ENCODE data around the gene DCP1A.

DCP1A gene

GRCh38 chr3:53278667-53279066 is 68.7 kb downstream of the DCP1A start:
- Histone ChIP-seq H3K9me2 (replicated peaks; ENCODE audit: insufficient read depth, low read length) (no peaks in the 10 kb centered on the region), H3K36me3 (ENCODE audit: low read length) (no peaks in the 10 kb centered on the region), H3F3A (ENCODE audit: insufficient read depth) (no peaks in the 10 kb centered on the region), H3K9me3 (ENCODE audit: insufficient read depth, low read length) (no peaks in the 10 kb centered on the region), H3K27ac (ENCODE audit: low read depth, low read length) (no peak overlapping the region), H3K9ac (ENCODE audit: low read length) (no peak overlapping the region), H2AFZ (ENCODE audit: low read depth, low read length, severe bottlenecking) (no peak overlapping the region), H3K4me2 (ENCODE audit: low read depth, low read length, poor library complexity, severe bottlenecking) (no peak overlapping the region), H4K20me1 (ENCODE audit: low read depth, low read length) (no peaks in the 10 kb centered on the region), H3K27me3 (ENCODE audit: low read length) (no peaks in the 10 kb centered on the region), H3K4me3 (ENCODE audit: insufficient read depth, low read length, poor library complexity, severe bottlenecking) (no peak overlapping the region), H3K79me2 (ENCODE audit: insufficient read depth, low read length) (no peaks in the 10 kb centered on the region)
- no peak for TF ChIP-seq EZH2phosphoT487 (conservative IDR thresholded peaks at IDR 0.05; ENCODE audit: low read length)

DNA sequence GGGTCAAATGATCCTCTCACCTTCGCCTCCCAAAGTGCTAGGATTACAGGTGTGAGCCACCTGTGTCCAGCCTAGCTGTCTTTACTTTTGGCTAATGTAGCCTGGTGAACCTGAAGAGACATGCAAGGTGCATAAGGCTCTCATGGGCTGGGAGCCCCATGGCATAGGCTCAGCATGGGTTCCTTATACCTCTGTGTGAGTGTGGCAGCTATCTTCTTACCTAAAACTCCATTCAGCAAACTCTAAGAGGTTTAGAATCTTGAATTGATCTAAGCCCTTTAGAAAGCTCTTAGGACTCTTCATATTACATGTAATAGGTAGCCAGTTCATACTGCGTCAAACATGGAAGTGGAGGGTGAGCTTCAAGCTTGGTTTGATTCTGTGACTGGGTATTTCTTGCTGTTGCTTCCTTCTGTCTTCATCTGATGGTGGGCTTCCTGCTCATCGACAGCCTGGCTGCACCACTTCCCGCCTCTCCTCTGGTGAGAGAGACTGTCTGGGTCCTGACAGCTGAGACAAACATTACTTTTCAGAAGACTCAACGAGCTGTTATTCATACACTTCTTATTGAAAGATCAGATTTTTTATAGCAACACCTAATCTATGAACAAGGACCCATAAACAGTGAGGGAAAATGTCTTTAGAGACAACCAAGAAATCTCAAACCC is 72.3 kb downstream of the DCP1A start:
- no peaks in the 10 kb centered on the region for H3K79me2 ChIP-seq (ENCODE audit: insufficient read depth, low read length)
- H3K27me3 ChIP-seq (ENCODE audit: low read length): no peaks in the 10 kb centered on the region
- TF ChIP-seq EZH2phosphoT487 (conservative IDR thresholded peaks at IDR 0.05; ENCODE audit: low read length): no peak
- TF ChIP-seq CTCF (IDR thresholded peaks at IDR 0.05; ENCODE audit: insufficient read depth, low read length, poor library complexity, severe bottlenecking): no peak
- H3K4me3 ChIP-seq (ENCODE audit: insufficient read depth, low read length, poor library complexity, severe bottlenecking): no peak overlapping the region
- H3K27ac ChIP-seq (ENCODE audit: low read depth, low read length): no peak overlapping the region
- H2AFZ ChIP-seq (ENCODE audit: low read depth, low read length, severe bottlenecking): no peak overlapping the region
- H3K9me3 ChIP-seq (ENCODE audit: insufficient read depth, low read length): no peaks in the 10 kb centered on the region
- H3F3A ChIP-seq (ENCODE audit: insufficient read depth): no peaks in the 10 kb centered on the region
- no peaks in the 10 kb centered on the region for H3K36me3 ChIP-seq (ENCODE audit: low read length)
- H4K20me1 ChIP-seq (ENCODE audit: low read depth, low read length): no peaks in the 10 kb centered on the region
- no peak overlapping the region for H3K9ac ChIP-seq (ENCODE audit: low read length)
- no peak overlapping the region for H3K4me2 ChIP-seq (ENCODE audit: low read depth, low read length, poor library complexity, severe bottlenecking)
- no peaks in the 10 kb centered on the region for H3K9me2 ChIP-seq (replicated peaks; ENCODE audit: insufficient read depth, low read length)

DNA sequence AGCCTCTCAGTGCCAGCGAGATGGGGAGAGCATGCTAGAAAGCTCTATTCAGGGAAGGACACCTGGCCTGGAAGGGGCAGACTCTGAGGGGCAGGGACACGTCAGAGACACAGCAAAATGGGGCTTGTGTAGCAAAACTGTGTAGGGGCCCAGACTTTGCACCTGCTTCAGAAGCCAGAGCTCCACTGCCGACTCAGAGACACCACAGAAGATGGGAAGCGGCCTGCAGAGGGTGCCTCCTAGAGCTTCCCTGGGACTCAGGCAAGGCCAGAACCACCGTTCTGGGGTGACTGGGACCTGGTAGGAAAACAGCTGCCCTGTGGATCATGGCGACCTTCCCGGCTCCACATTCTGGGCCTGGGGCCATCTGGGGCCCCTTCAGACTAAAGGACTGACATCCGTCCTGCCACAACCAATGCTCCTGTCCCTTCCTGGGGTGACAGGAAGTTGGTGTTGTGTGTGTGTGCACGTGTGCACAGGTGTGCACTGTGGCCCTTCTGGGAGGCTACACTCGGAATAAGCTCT is 74.1 kb downstream of the DCP1A start:
- Histone ChIP-seq H3K9me2 (replicated peaks; ENCODE audit: insufficient read depth, low read length) (no peaks in the 10 kb centered on the region), H3K4me3 (ENCODE audit: insufficient read depth, low read length, poor library complexity, severe bottlenecking) (no peak overlapping the region), H3F3A (ENCODE audit: insufficient read depth) (no peaks in the 10 kb centered on the region), H3K27me3 (ENCODE audit: low read length) (no peaks in the 10 kb centered on the region), H3K9ac (ENCODE audit: low read length) (no peak overlapping the region), H3K9me3 (ENCODE audit: insufficient read depth, low read length) (no peaks in the 10 kb centered on the region), H3K27ac (ENCODE audit: low read depth, low read length) (no peak overlapping the region), H3K4me2 (ENCODE audit: low read depth, low read length, poor library complexity, severe bottlenecking) (no peak overlapping the region), H2AFZ (ENCODE audit: low read depth, low read length, severe bottlenecking) (no peak overlapping the region), H4K20me1 (ENCODE audit: low read depth, low read length) (no peaks in the 10 kb centered on the region), H3K36me3 (ENCODE audit: low read length) (no peaks in the 10 kb centered on the region), H3K79me2 (ENCODE audit: insufficient read depth, low read length) (no peaks in the 10 kb centered on the region)
- no peak for TF ChIP-seq CTCF (IDR thresholded peaks at IDR 0.05; ENCODE audit: insufficient read depth, low read length, poor library complexity, severe bottlenecking)
- no peak for TF ChIP-seq EZH2phosphoT487 (conservative IDR thresholded peaks at IDR 0.05; ENCODE audit: low read length)
